22Rv1 (cell line): ENCODE results near the gene WDR86.

Source experiments
- CTCF ChIP-seq: fragments of 450-650 bp; IDR thresholded peaks from 2 replicates; pipeline ENCODE4 v1.5.1; 2017; ENCODE audit warnings: mild to moderate bottlenecking
- ZFX ChIP-seq: fragments of 450-650 bp; IDR thresholded peaks from 2 replicates; pipeline ENCODE4 v1.6.1; 2017; ENCODE audit warnings: antibody characterized with exemption, borderline replicate concordance

GRCh38 chr7:151433721-151434400 is 24.0 kb upstream of the WDR86 start:
- TF ChIP-seq CTCF (no peak), ZFX (no peak)
